K562 (cell line): Measurements from ENCODE around the gene C2orf72.

Source experiments
- BRF1 ChIP-seq: IDR thresholded peaks from 3 replicates; pipeline ENCODE4 v1.6.1; 2011; ENCODE audit warnings: borderline replicate concordance, mild to moderate bottlenecking; ENCODE audit not compliant: insufficient read length; ENCODE audit errors: extremely low read depth
- CTCF ChIP-seq, 3 experiments: IDR thresholded peaks in 2 of 3; conservative IDR thresholded peaks in 1 of 3; 2 replicates each; pipeline ENCODE4 v1.5.1; 2011 to 2012; ENCODE audit warnings: low read length in 3 of 3, mild to moderate bottlenecking in 3 of 3, control low read depth in 2 of 3, improper control_type of control experiment in 1 of 3, inconsistent platforms in 1 of 3, low read depth in 1 of 3, mixed read lengths in 1 of 3, moderate library complexity in 1 of 3; ENCODE audit not compliant: insufficient read depth in 2 of 3
- GTF2F1 ChIP-seq: IDR thresholded peaks from 2 replicates; pipeline ENCODE4 v1.6.1; 2011; ENCODE audit warnings: low read depth, low read length, improper control_type of control experiment
- NBN ChIP-seq: fragments of 450-650 bp; IDR thresholded peaks from 2 replicates; pipeline ENCODE4 v1.6.1; 2016; ENCODE audit warnings: low read depth, mild to moderate bottlenecking
- NFRKB ChIP-seq: fragments of 450-650 bp; IDR thresholded peaks from 2 replicates; pipeline ENCODE4 v1.6.1; 2016; ENCODE audit warnings: low read depth
- POLR2AphosphoS5 ChIP-seq: IDR thresholded peaks from 2 replicates; pipeline ENCODE4 v1.6.1; 2011; ENCODE audit warnings: mild to moderate bottlenecking, low read depth, low read length, moderate library complexity; ENCODE audit not compliant: control insufficient read depth, insufficient read depth
- RCOR1 ChIP-seq, 2 experiments: IDR thresholded peaks; 2 replicates each; pipeline ENCODE4 v1.6.1; 2012; ENCODE audit warnings: low read depth in 2 of 2, low read length in 2 of 2, borderline replicate concordance in 1 of 2, improper control_type of control experiment in 1 of 2
- THAP7 ChIP-seq: fragments of 250-450 bp; sonication (Bioruptor Pico); IDR thresholded peaks from 2 replicates; pipeline ENCODE4 v1.5.0; 2021
- ZNF217 ChIP-seq: sonication (generic); formaldehyde crosslinking; IDR thresholded peaks from 2 replicates; pipeline ENCODE4 v1.8.0; 2022; ENCODE audit warnings: mild to moderate bottlenecking, missing genetic modification reagents
- ZNF224 ChIP-seq: sonication (generic); formaldehyde crosslinking; IDR thresholded peaks from 2 replicates; pipeline ENCODE4 v1.8.0; 2022; ENCODE audit warnings: mild to moderate bottlenecking, missing genetic modification reagents
- ZNF561 ChIP-seq: fragments of 450-650 bp; formaldehyde crosslinking; conservative IDR thresholded peaks from 2 replicates; pipeline ENCODE4 v1.4.0; 2020; ENCODE audit warnings: mild to moderate bottlenecking, moderate library complexity
- TF ChIP-seq, protein P1 (sequence below): fragments of 250-450 bp; sonication (Bioruptor Pico); IDR thresholded peaks from 2 replicates; pipeline ENCODE4 v1.8.0; 2021; ENCODE audit warnings: borderline replicate concordance, mild to moderate bottlenecking, moderate library complexity; ENCODE audit not compliant: poor library complexity, severe bottlenecking

DNA sequence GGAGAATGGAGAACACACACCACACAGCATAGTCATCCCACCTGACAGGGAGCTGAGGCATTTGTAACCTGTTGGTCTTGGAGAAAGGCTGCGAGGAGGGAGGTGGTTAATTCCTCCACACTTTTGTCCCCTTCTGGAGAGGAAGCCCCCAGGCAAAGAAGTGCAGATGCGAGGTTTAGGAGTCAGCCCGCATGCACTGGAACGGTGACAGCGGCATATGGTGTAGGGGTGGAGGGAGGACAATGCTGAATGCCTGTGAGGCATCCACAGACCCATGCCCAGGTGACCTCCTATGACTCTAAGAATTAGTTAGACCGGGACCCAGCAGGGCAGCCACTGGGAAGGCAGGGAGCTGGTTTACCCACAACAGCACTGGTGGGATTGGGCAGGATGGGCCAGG lies 29.2 kb upstream of the C2orf72 start:
- no peak for TF ChIP-seq CTCF (IDR thresholded peaks at IDR 0.05 in 2 of 3, conservative IDR thresholded peaks at IDR 0.05 in 1 of 3; ENCODE audit: insufficient read depth in 2 of 3, low read depth in 1 of 3, low read length in 3 of 3)
- TF ChIP-seq, protein P1, sequence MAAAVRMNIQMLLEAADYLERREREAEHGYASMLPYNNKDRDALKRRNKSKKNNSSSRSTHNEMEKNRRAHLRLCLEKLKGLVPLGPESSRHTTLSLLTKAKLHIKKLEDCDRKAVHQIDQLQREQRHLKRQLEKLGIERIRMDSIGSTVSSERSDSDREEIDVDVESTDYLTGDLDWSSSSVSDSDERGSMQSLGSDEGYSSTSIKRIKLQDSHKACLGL: no peak
- no peak for TF ChIP-seq RCOR1 (IDR thresholded peaks at IDR 0.05; ENCODE audit: borderline replicate concordance in 1 of 2, low read depth in 2 of 2, low read length in 2 of 2)
- no peak for TF ChIP-seq NFRKB
- no peak for TF ChIP-seq GTF2F1
- no peak for TF ChIP-seq POLR2AphosphoS5
- no peak for TF ChIP-seq NBN
- no peak for TF ChIP-seq ZNF217
- no peak for TF ChIP-seq BRF1
- TF ChIP-seq ZNF561: no peak
- TF ChIP-seq THAP7 (CRISPR knock-in tag): no peak
- TF ChIP-seq ZNF224 (CRISPR knock-in tag): no peak
